CD14-positive monocyte (primary cell): Measurements from ENCODE around the gene LOXHD1. TPM values are rescaled to one million over a fixed set of nuclear protein-coding genes. Genes with fewer than 3 reads are reported as not detected.

Source experiments
- DNase-seq, 3 donors: peaks; one replicate each; pipeline ENCODE4 v3.0.0-alpha.2; 2011 to 2022
- H2AFZ ChIP-seq: 2 replicates; pipeline ENCODE4 v1.6.0; 2012; ENCODE audit warnings: mild to moderate bottlenecking, low read depth, low read length, inconsistent platforms; ENCODE audit not compliant: insufficient read depth, poor library complexity, severe bottlenecking
- H3K27ac ChIP-seq, 2 donors: 1 replicate in 1 of 2; 2 replicates in 1 of 2; pipeline ENCODE4 v1.5.1; 2012 to 2013; ENCODE audit warnings: low read length in 2 of 2, control low read depth in 1 of 2, inconsistent platforms in 1 of 2, low read depth in 1 of 2, mild to moderate bottlenecking in 1 of 2
- H3K27me3 ChIP-seq, 2 donors: one replicate each; pipeline versions ENCODE4 v1.6.0 to v1.6.1; 2011 to 2013; ENCODE audit warnings: low read length in 2 of 2; ENCODE audit not compliant: control insufficient read depth in 2 of 2, insufficient read depth in 2 of 2
- H3K36me3 ChIP-seq, 2 donors: replicated peaks in 1 of 2; 1 replicate in 1 of 2; 2 replicates in 1 of 2; pipeline versions ENCODE4 v1.5.1 to v1.6.1; 2012 to 2013; ENCODE audit warnings: low read length in 2 of 2, control low read depth in 1 of 2, inconsistent platforms in 1 of 2, mild to moderate bottlenecking in 1 of 2; ENCODE audit not compliant: insufficient read depth in 2 of 2, control insufficient read depth in 1 of 2
- H3K4me1 ChIP-seq, 2 donors: 1 replicate in 1 of 2; 2 replicates in 1 of 2; pipeline versions ENCODE4 v1.5.1 to v1.6.1; 2012 to 2013; ENCODE audit warnings: low read length in 2 of 2, control low read depth in 1 of 2, inconsistent platforms in 1 of 2, mild to moderate bottlenecking in 1 of 2, moderate library complexity in 1 of 2; ENCODE audit not compliant: insufficient read depth in 2 of 2, control insufficient read depth in 1 of 2
- H3K4me2 ChIP-seq: replicated peaks from 2 replicates; pipeline ENCODE3; 2012; ENCODE audit warnings: low read length, moderate library complexity, mild to moderate bottlenecking; ENCODE audit not compliant: poor library complexity, severe bottlenecking; ENCODE audit errors: extremely low read depth
- H3K4me3 ChIP-seq, 3 experiments: fragments of 200-600 bp in 1 of 3; sonication (generic) in 1 of 3; replicated peaks in 1 of 3; 1 replicate in 2 of 3; 2 replicates in 1 of 3; pipeline ENCODE4 v1.5.1; 2011 to 2013; ENCODE audit warnings: low read length in 3 of 3, mild to moderate bottlenecking in 3 of 3, control low read depth in 2 of 3, low read depth in 2 of 3, inconsistent platforms in 1 of 3, moderate library complexity in 1 of 3
- H3K79me2 ChIP-seq: 2 replicates; pipeline ENCODE4 v1.6.0; 2012; ENCODE audit warnings: mild to moderate bottlenecking, control low read depth, inconsistent platforms, low read length, moderate library complexity; ENCODE audit not compliant: insufficient read depth
- H3K9ac ChIP-seq: 2 replicates; pipeline ENCODE4 v1.6.0; 2017; ENCODE audit warnings: low read length, mild to moderate bottlenecking; ENCODE audit not compliant: insufficient read depth, poor library complexity, severe bottlenecking
- H3K9me3 ChIP-seq, 2 donors: replicated peaks in 1 of 2; 1 replicate in 1 of 2; 2 replicates in 1 of 2; pipeline versions ENCODE4 v1.5.1 to v1.6.1; 2012 to 2013; ENCODE audit warnings: low read length in 2 of 2, control low read depth in 1 of 2; ENCODE audit not compliant: control insufficient read depth in 1 of 2, insufficient read depth in 1 of 2
- H4K20me1 ChIP-seq: 2 replicates; pipeline ENCODE4 v1.6.0; 2012; ENCODE audit warnings: mild to moderate bottlenecking, low read length, control low read depth, moderate library complexity; ENCODE audit not compliant: insufficient read depth
- H3K27ac Mint-ChIP-seq, 7 donors: one replicate each; pipeline ENCODE4 v1.8.0; 2020; ENCODE audit warnings: mild to moderate bottlenecking in 7 of 7, mixed read lengths in 7 of 7, moderate library complexity in 6 of 7, inconsistent platforms in 2 of 7
- H3K27me3 Mint-ChIP-seq, 3 donors: one replicate each; pipeline ENCODE4 v1.8.0; 2021 to 2022; ENCODE audit warnings: low read depth in 3 of 3, mild to moderate bottlenecking in 3 of 3, mixed read lengths in 3 of 3, moderate library complexity in 3 of 3, inconsistent platforms in 1 of 3
- H3K36me3 Mint-ChIP-seq, 2 donors: one replicate each; pipeline ENCODE4 v1.8.0; 2020; ENCODE audit warnings: mixed read lengths in 2 of 2, inconsistent platforms in 1 of 2, mild to moderate bottlenecking in 1 of 2
- H3K4me1 Mint-ChIP-seq: one replicate; pipeline ENCODE4 v1.8.0; 2020; ENCODE audit warnings: mild to moderate bottlenecking, mixed read lengths
- H3K4me3 Mint-ChIP-seq, 2 donors: one replicate each; pipeline ENCODE4 v1.8.0; 2020; ENCODE audit warnings: mild to moderate bottlenecking in 2 of 2, mixed read lengths in 2 of 2, moderate library complexity in 1 of 2
- H3K9me3 Mint-ChIP-seq, 7 donors: one replicate each; pipeline ENCODE4 v1.8.0; 2020 to 2022; ENCODE audit warnings: mixed read lengths in 7 of 7, mild to moderate bottlenecking in 6 of 7, moderate library complexity in 6 of 7, inconsistent platforms in 2 of 7
- CTCF ChIP-seq: fragments of 200-600 bp; IDR thresholded peaks from one replicate; pipeline ENCODE4 v1.8.0; 2022; ENCODE audit warnings: antibody characterized with exemption, mild to moderate bottlenecking
- WGBS: methylation state at CpG from one replicate; pipeline ENCODE4 v1.1.5; 2013; ENCODE audit warnings: missing lambda C conversion rate; ENCODE audit not compliant: insufficient coverage; 5-methylcytosine and 5-hydroxymethylcytosine counted together
- intact Hi-C, 2 donors: fragments of 100-400 bp; cut with micrococcal nuclease; formaldehyde crosslinking; loops; one replicate each; pipeline versions ENCODE4 v1.15.0 to v1.15.1; 2023
- polyA plus RNA-seq, 3 donors: library from polyadenylated mRNA; depleted of rRNA in 1 of 3; unstranded in 2 of 3; stranded (reverse) in 1 of 3; fragments of 300-500 nt in 2 of 3; fragments of >200 nt in 1 of 3; fragmentation: Illumina TruSeq in 2 of 3; gene quantifications; 1 replicate in 2 of 3; 2 replicates in 1 of 3; pipeline ENCODE4 v1.2.3, GENCODE V29; 2012 to 2021

The LOXHD1 gene
- polyA plus RNA-seq, 3 donors = 0.33 to 10.9 (median 0.61) TPM

GRCh38 chr18:46588971-46589660 is 67.9 kb downstream of the LOXHD1 start:
- Histone ChIP-seq H3K4me1 (peaks cover 8 to 11% of the 10 kb centered on the region in 2 donors), H3K36me3 (peaks cover 13 to 41% of the 10 kb centered on the region in 2 donors), H2AFZ (no peak overlapping the region), H3K4me2 (no peak overlapping the region), H3K27me3 (no peaks in the 10 kb centered on the region), H3K4me3 (no peak overlapping the region), H3K9me3 (no peaks in the 10 kb centered on the region), H3K79me2 (no peaks in the 10 kb centered on the region), H4K20me1 (no peaks in the 10 kb centered on the region), H3K27ac (no peak overlapping the region), H3K9ac (no peak overlapping the region)
- H3K4me3 Mint-ChIP-seq = no peak overlapping the region
- no peaks in the 10 kb centered on the region for H3K9me3 Mint-ChIP-seq
- peaks cover 0 to 16% of the 10 kb centered on the region in 2 donors for H3K36me3 Mint-ChIP-seq
- peaks cover 6% of the 10 kb centered on the region for H3K4me1 Mint-ChIP-seq
- intact Hi-C loops = no loop called here
- H3K27me3 Mint-ChIP-seq = peaks cover 1 to 5% (median 3%) of the 10 kb centered on the region in 3 donors
- WGBS = 66% methylated on average over 4 of the region's 8 CpGs
- no peak overlapping the region for H3K27ac Mint-ChIP-seq
- DNase-seq = no peak
- no peak for TF ChIP-seq CTCF

GRCh38 chr18:46587600-46587999 is 69.4 kb downstream of the LOXHD1 start:
- Histone ChIP-seq H3K4me3 (no peak overlapping the region), H2AFZ (no peak overlapping the region), H3K79me2 (no peaks in the 10 kb centered on the region), H3K4me1 (peaks cover 8 to 11% of the 10 kb centered on the region in 2 donors), H3K4me2 (no peak overlapping the region), H3K27me3 (no peaks in the 10 kb centered on the region), H3K27ac (no peak overlapping the region), H3K9me3 (no peaks in the 10 kb centered on the region), H3K9ac (no peak overlapping the region), H4K20me1 (no peaks in the 10 kb centered on the region), H3K36me3 (peaks cover 11 to 37% of the 10 kb centered on the region in 2 donors)
- Mint-ChIP-seq H3K4me1 (peaks cover 6% of the 10 kb centered on the region), H3K36me3 (peaks cover 0 to 14% of the 10 kb centered on the region in 2 donors), H3K9me3 (peaks cover 0 to 3% (median 1%) of the 10 kb centered on the region in 7 donors), H3K4me3 (no peak overlapping the region), H3K27ac (no peak overlapping the region), H3K27me3 (peaks cover 1 to 4% (median 3%) of the 10 kb centered on the region in 3 donors)
- no peak for TF ChIP-seq CTCF
- no peak for DNase-seq
- WGBS = 90% methylated on average over 2 of the region's 3 CpGs
- intact Hi-C loops = no loop called here
